Measurements from ENCODE around the gene RFX4.

The RFX4 gene

GRCh38 chr12:106767954-106768822 is 185.4 kb downstream of the RFX4 start:
- no peak for DNase-seq

- DNase-seq = no peak
These were observed 186.3 kb downstream of the RFX4 start for GRCh38 chr12:106769078-106769477.

GRCh38 chr12:106769546-106769945 is 186.7 kb downstream of the RFX4 start:
- DNase-seq = no peak

- no peak for DNase-seq
These were observed 188.6 kb downstream of the RFX4 start for GRCh38 chr12:106771425-106771824.

- no peak for DNase-seq
These were observed 190.6 kb downstream of the RFX4 start for GRCh38 chr12:106773286-106774004.

- peak; percentile 99 for DNase-seq
These were observed 191.4 kb downstream of the RFX4 start, which contains the start of gene RIC8B for GRCh38 chr12:106774005-106774807. RIC8B (plus strand) TSS chr12:106774682; CDS start chr12:106774746, 64 bp downstream.

GRCh38 chr12:106774808-106775524 is 192.2 kb downstream of the RFX4 start:
- peak; percentile 42 for DNase-seq

GRCh38 chr12:106776897-106777296 is 194.1 kb downstream of the RFX4 start:
- no peak for DNase-seq

- no peak for DNase-seq
These were observed 197.3 kb downstream of the RFX4 start for GRCh38 chr12:106780010-106780631.

- no peak for DNase-seq
These were observed 199.8 kb downstream of the RFX4 start for GRCh38 chr12:106782619-106783018.

- DNase-seq = no peak
These were observed 200.7 kb downstream of the RFX4 start for GRCh38 chr12:106783515-106783914.

- no peak for DNase-seq
These were observed 207.2 kb downstream of the RFX4 start for GRCh38 chr12:106790020-106790419.

GRCh38 chr12:106791531-106791930 is 208.7 kb downstream of the RFX4 start:
- DNase-seq = peak; percentile 88

- no peak for DNase-seq
These were observed 211.6 kb downstream of the RFX4 start for GRCh38 chr12:106794369-106794768.

GRCh38 chr12:106801167-106801708 is 218.4 kb downstream of the RFX4 start:
- no peak for DNase-seq

GRCh38 chr12:106801830-106802533 is 219.2 kb downstream of the RFX4 start:
- DNase-seq = no peak

GRCh38 chr12:106804668-106805067 is 221.9 kb downstream of the RFX4 start:
- no peak for DNase-seq
